Measurements from ENCODE around the gene UBTF. TPM values are rescaled to one million over a fixed set of nuclear protein-coding genes. Genes with fewer than 3 reads are reported as not detected.
A peak's percentile ranks its signal among the peaks of the same experiment; 100 is the strongest.

UBTF gene
- total and polyA plus RNA-seq, 7 experiments from 2014 or later, result 49.0 to 303 (median 162) TPM

- Mint-ChIP-seq H3K36me3 (peaks cover 0 to 23% (median 8%) of the 10 kb centered on the region in 5 donors), H3K27ac (peak overlapping the region; percentile 84 to 96 (median 93)), H3K4me3 (peak overlapping the region; percentile 86 to 95 (median 92)), H3K9me3 (peaks cover 0 to 3% (median 0%) of the 10 kb centered on the region in 11 donors), H3K27me3 (no peaks in the 10 kb centered on the region), H3K4me1 (peaks cover 32 to 54% (median 45%) of the 10 kb centered on the region in 7 donors)
- Histone ChIP-seq H3K4me1 (ENCODE audit: control insufficient read depth in 2 of 2, insufficient read depth in 2 of 2, low read length in 2 of 2) (peaks cover 25 to 33% of the 10 kb centered on the region in 2 donors), H3K27ac (ENCODE audit: low read depth, low read length) (peak overlapping the region; percentile 83), H3K36me3 (ENCODE audit: control insufficient read depth in 2 of 3, insufficient read depth in 3 of 3, low read length in 3 of 3) (peaks cover 0 to 36% (median 12%) of the 10 kb centered on the region in 3 experiments), H3K4me3 (ENCODE audit: low read length) (peak overlapping the region; percentile 65), H3K27me3 (ENCODE audit: control insufficient read depth in 2 of 2, insufficient read depth in 2 of 2, low read length in 2 of 2) (no peaks in the 10 kb centered on the region), H3K9me3 (ENCODE audit: control insufficient read depth in 2 of 3, low read length in 3 of 3) (no peaks in the 10 kb centered on the region)
- peak; percentile 25 for ATAC-seq
- ChIA-PET CTCF (interaction anchor here (0.6 to 2.7 kb wide), 5 partner anchors 10 to 273 kb away, joined by 3 to 13 read pairs (median 8); no protein-coding TSS in a partner anchor), POLR2A (interaction anchor here (0.6 to 12.1 kb wide), 13 partner anchors 13 to 1200 kb away, joined by 3 to 319 read pairs (median 4); partner anchors contain the start of genes HDAC5, HEXIM2, SLC25A39 and TMUB2)
- DNase-seq, result peak; percentile 49 to 75 (median 62)
- intact Hi-C loops (cut with micrococcal nuclease), result loop anchor here in 1 of 2 donors (1.0 to 5.0 kb wide), 2 partner anchors 13 to 1027 kb away; partner anchors contain the start of genes NBR1 and TMUB2
Observed at GRCh38 chr17:44198721-44199552, 20.5 kb downstream of the UBTF start.

GRCh38 chr17:44197980-44198720, 21.3 kb downstream of the UBTF start:
- peak overlapping the region; percentile 83 for H3K27ac ChIP-seq (ENCODE audit: low read depth, low read length)
- peaks cover 25 to 46% (median 37%) of the 10 kb centered on the region in 7 donors for H3K4me1 Mint-ChIP-seq
- CTCF ChIA-PET, result interaction anchor here (0.6 to 2.7 kb wide), 6 partner anchors 9 to 272 kb away, joined by 3 to 13 read pairs (median 6); no protein-coding TSS in a partner anchor
- no peaks in the 10 kb centered on the region for H3K27me3 ChIP-seq (ENCODE audit: control insufficient read depth in 2 of 2, insufficient read depth in 2 of 2, low read length in 2 of 2)
- peak overlapping the region; percentile 65 for H3K4me3 ChIP-seq (ENCODE audit: low read length)
- intact Hi-C loops (cut with micrococcal nuclease), result loop anchor here in 1 of 2 donors (1.0 to 5.0 kb wide), 2 partner anchors 12 to 1026 kb away; partner anchors contain the start of genes NBR1 and TMUB2
- H3K4me1 ChIP-seq (ENCODE audit: control insufficient read depth in 2 of 2, insufficient read depth in 2 of 2, low read length in 2 of 2), result peaks cover 18 to 26% of the 10 kb centered on the region in 2 donors
- peak; percentile 8 for ATAC-seq
- H3K27ac Mint-ChIP-seq, result peak overlapping the region; percentile 84 to 96 (median 93)
- POLR2A ChIA-PET, result interaction anchor here (0.7 to 12.1 kb wide), 12 partner anchors 8 to 1199 kb away, joined by 3 to 319 read pairs (median 4); partner anchors contain the start of genes HDAC5, SLC25A39, TMUB2 and UBTF
- H3K36me3 Mint-ChIP-seq, result peaks cover 0 to 23% (median 8%) of the 10 kb centered on the region in 5 donors
- H3K27me3 Mint-ChIP-seq, result no peaks in the 10 kb centered on the region
- H3K9me3 ChIP-seq (ENCODE audit: control insufficient read depth in 2 of 3, low read length in 3 of 3), result no peaks in the 10 kb centered on the region
- peak overlapping the region; percentile 86 to 95 (median 92) for H3K4me3 Mint-ChIP-seq
- peaks cover 0 to 44% (median 16%) of the 10 kb centered on the region in 3 experiments for H3K36me3 ChIP-seq (ENCODE audit: control insufficient read depth in 2 of 3, insufficient read depth in 3 of 3, low read length in 3 of 3)
- DNase-seq, result peak in 7 of 9 donors; percentile 47 to 76 (median 71)
- H3K9me3 Mint-ChIP-seq, result no peaks in the 10 kb centered on the region

- Mint-ChIP-seq H3K36me3 (peaks cover 0 to 23% (median 8%) of the 10 kb centered on the region in 5 donors), H3K27ac (peak overlapping the region in 8 of 9 donors; percentile 84 to 96 (median 94)), H3K9me3 (no peaks in the 10 kb centered on the region), H3K4me3 (peak overlapping the region in 5 of 10 donors; percentile 28 to 95 (median 94)), H3K27me3 (no peaks in the 10 kb centered on the region), H3K4me1 (peaks cover 22 to 37% (median 31%) of the 10 kb centered on the region in 7 donors)
- Histone ChIP-seq H3K27ac (ENCODE audit: low read depth, low read length) (peak overlapping the region; percentile 83), H3K27me3 (ENCODE audit: control insufficient read depth in 2 of 2, insufficient read depth in 2 of 2, low read length in 2 of 2) (no peaks in the 10 kb centered on the region), H3K9me3 (ENCODE audit: control insufficient read depth in 2 of 3, low read length in 3 of 3) (no peaks in the 10 kb centered on the region), H3K4me1 (ENCODE audit: control insufficient read depth in 2 of 2, insufficient read depth in 2 of 2, low read length in 2 of 2) (peaks cover 18 to 22% of the 10 kb centered on the region in 2 donors), H3K4me3 (ENCODE audit: low read length) (no peak overlapping the region), H3K36me3 (ENCODE audit: control insufficient read depth in 2 of 3, insufficient read depth in 3 of 3, low read length in 3 of 3) (peaks cover 0 to 49% (median 18%) of the 10 kb centered on the region in 3 experiments)
- POLR2A ChIA-PET, result interaction anchor here (1.0 to 12.1 kb wide), 5 partner anchors 9 to 127 kb away, joined by 4 to 319 read pairs (median 10); partner anchors contain the start of genes HDAC5, SLC25A39, TMUB2 and UBTF
- CTCF ChIA-PET, result interaction anchor here (1.4 to 2.7 kb wide), 2 partner anchors 13 to 21 kb away, joined by 4 to 13 read pairs; no protein-coding TSS in a partner anchor
- ATAC-seq (no peak), DNase-seq (no peak)
- intact Hi-C loops (cut with micrococcal nuclease), result loop anchor here in 1 of 2 donors (5.0 kb wide), 1 partner anchor 1025 kb away; the partner anchor contains the start of gene NBR1
Observed at GRCh38 chr17:44197107-44197506, 22.4 kb downstream of the UBTF start.

GRCh38 chr17:44193326-44194084, 26.0 kb downstream of the UBTF start:
- Histone ChIP-seq H3K4me3 (ENCODE audit: low read length) (no peak overlapping the region), H3K4me1 (ENCODE audit: control insufficient read depth in 2 of 2, insufficient read depth in 2 of 2, low read length in 2 of 2) (peaks cover 12 to 18% of the 10 kb centered on the region in 2 donors), H3K27ac (ENCODE audit: low read depth, low read length) (no peak overlapping the region), H3K36me3 (ENCODE audit: control insufficient read depth in 2 of 3, insufficient read depth in 3 of 3, low read length in 3 of 3) (peaks cover 0 to 74% (median 18%) of the 10 kb centered on the region in 3 experiments), H3K27me3 (ENCODE audit: control insufficient read depth in 2 of 2, insufficient read depth in 2 of 2, low read length in 2 of 2) (no peaks in the 10 kb centered on the region), H3K9me3 (ENCODE audit: control insufficient read depth in 2 of 3, low read length in 3 of 3) (no peaks in the 10 kb centered on the region)
- POLR2A ChIA-PET, result interaction anchor here (12.1 kb wide), 1 partner anchor 22 kb away, joined by 319 read pairs; the partner anchor contains the start of gene UBTF
- Mint-ChIP-seq H3K27me3 (no peaks in the 10 kb centered on the region), H3K9me3 (no peaks in the 10 kb centered on the region), H3K27ac (peak overlapping the region in 2 of 9 donors; percentile 26 to 63), H3K4me3 (no peak overlapping the region), H3K4me1 (peaks cover 22 to 33% (median 26%) of the 10 kb centered on the region in 7 donors), H3K36me3 (peaks cover 0 to 30% (median 8%) of the 10 kb centered on the region in 5 donors)
- no peak for ATAC-seq
- intact Hi-C loops (cut with micrococcal nuclease), result no loop called here
- peak in 1 of 9 donors; percentile 20 for DNase-seq
- CTCF ChIA-PET, result no interaction called here

- peaks cover 0 to 75% (median 18%) of the 10 kb centered on the region in 3 experiments for H3K36me3 ChIP-seq (ENCODE audit: control insufficient read depth in 2 of 3, insufficient read depth in 3 of 3, low read length in 3 of 3)
- H3K4me1 Mint-ChIP-seq, result peaks cover 24 to 33% (median 27%) of the 10 kb centered on the region in 7 donors
- intact Hi-C loops (cut with micrococcal nuclease), result no loop called here
- peak; percentile 22 for ATAC-seq
- no peak for DNase-seq
- H3K27ac Mint-ChIP-seq, result peak overlapping the region in 3 of 9 donors; percentile 31 to 63 (median 32)
- no peaks in the 10 kb centered on the region for H3K9me3 Mint-ChIP-seq
- no peaks in the 10 kb centered on the region for H3K27me3 Mint-ChIP-seq
- no peak overlapping the region for H3K4me3 ChIP-seq (ENCODE audit: low read length)
- H3K4me3 Mint-ChIP-seq, result no peak overlapping the region
- CTCF ChIA-PET, result no interaction called here
- no peaks in the 10 kb centered on the region for H3K27me3 ChIP-seq (ENCODE audit: control insufficient read depth in 2 of 2, insufficient read depth in 2 of 2, low read length in 2 of 2)
- peaks cover 0 to 24% (median 6%) of the 10 kb centered on the region in 5 donors for H3K36me3 Mint-ChIP-seq
- H3K27ac ChIP-seq (ENCODE audit: low read depth, low read length), result no peak overlapping the region
- no peaks in the 10 kb centered on the region for H3K9me3 ChIP-seq (ENCODE audit: control insufficient read depth in 2 of 3, low read length in 3 of 3)
- POLR2A ChIA-PET, result interaction anchor here (12.1 kb wide), 1 partner anchor 23 kb away, joined by 319 read pairs; the partner anchor contains the start of gene UBTF
- H3K4me1 ChIP-seq (ENCODE audit: control insufficient read depth in 2 of 2, insufficient read depth in 2 of 2, low read length in 2 of 2), result peaks cover 12 to 21% of the 10 kb centered on the region in 2 donors
Observed at GRCh38 chr17:44192750-44193149, 26.7 kb downstream of the UBTF start.
